Measurements from ENCODE around the gene RPS6KA2.
"Not testable (repeated sequence)": the region's sequence is repeated elsewhere in the genome, so short reads cannot be mapped to it uniquely, and the experiment has no call there.

GRCh38 chr6:166634581-166634980, 7.5 kb upstream of the RPS6KA2 start:
- not testable (repeated sequence) for TF ChIP-seq POLR2A, CTCF (IDR thresholded peaks at IDR 0.05)

Measured in breast epithelium (tissue), 3 donors.